Parathyroid adenoma (tissue), 2 donors: ENCODE data around the gene OPA3.
A peak's percentile ranks its signal among the peaks of the same experiment; 100 is the strongest.

Experiments used
- H2AFZ ChIP-seq: fragments of 300-600 bp; sonication (generic); one replicate; pipeline ENCODE4 v1.7.0; 2017; ENCODE audit warnings: antibody characterized with exemption, mild to moderate bottlenecking
- H3K27ac ChIP-seq: fragments of 300-600 bp; sonication (generic); one replicate; pipeline ENCODE4 v1.7.0; 2017
- H3K27me3 ChIP-seq: fragments of 300-600 bp; sonication (generic); one replicate; pipeline ENCODE4 v1.7.0; 2017; ENCODE audit warnings: low read length; ENCODE audit not compliant: control insufficient read depth, insufficient read depth
- H3K36me3 ChIP-seq: fragments of 300-600 bp; sonication (generic); one replicate; pipeline ENCODE4 v1.7.0; 2017; ENCODE audit warnings: low read length; ENCODE audit not compliant: control insufficient read depth, insufficient read depth
- H3K4me1 ChIP-seq: fragments of 300-600 bp; sonication (generic); one replicate; pipeline ENCODE4 v1.7.0; 2017; ENCODE audit warnings: control low read depth
- H3K4me2 ChIP-seq: fragments of 300-600 bp; sonication (generic); one replicate; pipeline ENCODE4 v1.7.0; 2017; ENCODE audit warnings: low read length
- H3K4me3 ChIP-seq: fragments of 300-600 bp; sonication (generic); one replicate; pipeline ENCODE4 v1.7.0; 2017; ENCODE audit warnings: low read depth, low read length
- H3K79me2 ChIP-seq: fragments of 300-600 bp; sonication (generic); one replicate; pipeline ENCODE4 v1.7.0; 2017; ENCODE audit warnings: control low read depth
- H3K9ac ChIP-seq: fragments of 300-600 bp; sonication (generic); one replicate; pipeline ENCODE4 v1.7.0; 2017; ENCODE audit warnings: mild to moderate bottlenecking
- H3K9me3 ChIP-seq: fragments of 300-600 bp; sonication (generic); one replicate; pipeline ENCODE4 v1.7.0; 2017; ENCODE audit warnings: low read length; ENCODE audit not compliant: control insufficient read depth
- CTCF ChIP-seq: fragments of 300-600 bp; sonication (generic); IDR thresholded peaks from one replicate; pipeline ENCODE4 v1.7.0; 2017; ENCODE audit warnings: antibody characterized with exemption, mild to moderate bottlenecking
- donor health status: primary hyperparathyroidism.

The OPA3 gene

GRCh38 chr19:45528744-45529419 is 55.7 kb downstream of the OPA3 start:
- Histone ChIP-seq H3K27ac (no peak overlapping the region), H3K9me3 (no peaks in the 10 kb centered on the region), H2AFZ (peak overlapping the region; percentile 85), H3K4me2 (peak overlapping the region; percentile 52), H3K4me1 (peaks cover 3% of the 10 kb centered on the region), H3K9ac (no peak overlapping the region), H3K36me3 (no peaks in the 10 kb centered on the region), H3K27me3 (no peaks in the 10 kb centered on the region), H3K79me2 (no peaks in the 10 kb centered on the region), H3K4me3 (no peak overlapping the region)
- TF ChIP-seq CTCF, result peak; percentile 27

- Histone ChIP-seq H3K4me1 (peaks cover 3% of the 10 kb centered on the region), H3K27ac (no peak overlapping the region), H2AFZ (peak overlapping the region; percentile 85), H3K36me3 (no peaks in the 10 kb centered on the region), H3K4me2 (peak overlapping the region; percentile 28), H3K9me3 (no peaks in the 10 kb centered on the region), H3K4me3 (no peak overlapping the region), H3K9ac (no peak overlapping the region), H3K79me2 (no peaks in the 10 kb centered on the region), H3K27me3 (no peaks in the 10 kb centered on the region)
- TF ChIP-seq CTCF, result no peak
These were observed 56.4 kb downstream of the OPA3 start for GRCh38 chr19:45528149-45528743.

GRCh38 chr19:45527731-45528130 is 56.9 kb downstream of the OPA3 start:
- Histone ChIP-seq H3K36me3 (no peaks in the 10 kb centered on the region), H3K27me3 (no peaks in the 10 kb centered on the region), H3K27ac (no peak overlapping the region), H2AFZ (no peak overlapping the region), H3K9me3 (no peaks in the 10 kb centered on the region), H3K4me2 (no peak overlapping the region), H3K4me1 (peaks cover 3% of the 10 kb centered on the region), H3K79me2 (no peaks in the 10 kb centered on the region), H3K9ac (no peak overlapping the region), H3K4me3 (no peak overlapping the region)
- no peak for TF ChIP-seq CTCF

GRCh38 chr19:45526971-45527370 is 57.6 kb downstream of the OPA3 start:
- H3K79me2 ChIP-seq, result no peaks in the 10 kb centered on the region
- H3K36me3 ChIP-seq, result no peaks in the 10 kb centered on the region
- H3K27me3 ChIP-seq, result no peaks in the 10 kb centered on the region
- no peak for TF ChIP-seq CTCF
- no peak overlapping the region for H2AFZ ChIP-seq
- no peaks in the 10 kb centered on the region for H3K9me3 ChIP-seq
- H3K4me2 ChIP-seq, result no peak overlapping the region
- H3K4me3 ChIP-seq, result no peak overlapping the region
- H3K9ac ChIP-seq, result no peak overlapping the region
- H3K27ac ChIP-seq, result no peak overlapping the region
- H3K4me1 ChIP-seq, result peaks cover 3% of the 10 kb centered on the region

- Histone ChIP-seq H3K4me1 (peaks cover 3% of the 10 kb centered on the region), H3K36me3 (no peaks in the 10 kb centered on the region), H3K27me3 (no peaks in the 10 kb centered on the region), H3K27ac (no peak overlapping the region), H3K9ac (no peak overlapping the region), H3K4me2 (no peak overlapping the region), H3K79me2 (no peaks in the 10 kb centered on the region), H3K9me3 (no peaks in the 10 kb centered on the region), H3K4me3 (no peak overlapping the region), H2AFZ (no peak overlapping the region)
- TF ChIP-seq CTCF, result no peak
These were observed 58.5 kb downstream of the OPA3 start for GRCh38 chr19:45526143-45526542.
